K562 (cell line): ENCODE data around the gene PRCD. TPM values are rescaled to one million over a fixed set of nuclear protein-coding genes. Genes with fewer than 3 reads are reported as not detected.

Experiments used
- ATAC-seq: fragments of 200-7000 bp; cut with Tn5 transposase; 3 replicates; pipeline ENCODE4 v1.9.1; 2020; ENCODE audit warnings: moderate library complexity
- BruUV-seq: library from RNA; stranded (reverse); fragments of 400-500 nt; replicated peaks from 2 replicates; lab custom pipeline; 2021; lab: Mats Ljungman, UMichigan
- CTCF ChIA-PET: fragments of 300-600 bp; formaldehyde crosslinking; extraction: SDS; loops from one replicate; lab custom pipeline; 2021; ENCODE audit warnings: low intra/inter-chr PET ratio; lab: Yijun Ruan, JAX
- POLR2A ChIA-PET: fragments of 300-600, 350-650 bp; sonication (Branson Sonifier 250); formaldehyde crosslinking; extraction: SDS; loops from one replicate; lab custom pipeline; 2021; ENCODE audit warnings: antibody characterized with exemption, inconsistent platforms; lab: Yijun Ruan, JAX
- DNase-seq, 4 experiments: peaks; one replicate each; pipeline versions ENCODE4 v3.0.0 to v3.0.0-alpha.2; 2011 to 2018; ENCODE audit warnings: low spot score in 3 of 4, mixed read lengths in 3 of 4; ENCODE audit errors: extremely low read depth in 1 of 4
- FAIRE-seq: peaks from 2 replicates; lab custom pipeline; 2011; peaks lifted over from hg19 to GRCh38; lab: Jason Lieb, UNC
- H2AFZ ChIP-seq: 2 replicates; pipeline ENCODE4 v1.6.0; 2011; ENCODE audit warnings: low read depth, low read length, control low read depth, inconsistent platforms
- H3K27ac ChIP-seq: fragments of 200-600 bp; 3 replicates; pipeline ENCODE4 v1.8.0; 2011; ENCODE audit warnings: low read depth, mild to moderate bottlenecking, control low read depth, inconsistent platforms, low read length, moderate library complexity, mixed read lengths; ENCODE audit errors: extremely low read depth
- H3K27me3 ChIP-seq, 2 experiments: fragments of 300-600 bp in 1 of 2; 2 replicates in 1 of 2; 3 replicates in 1 of 2; pipeline versions ENCODE4 v1.6.0 to v1.8.0; 2011; ENCODE audit warnings: inconsistent platforms in 2 of 2, low read length in 2 of 2, mild to moderate bottlenecking in 1 of 2, mixed read lengths in 1 of 2, moderate library complexity in 1 of 2; ENCODE audit not compliant: control insufficient read depth in 2 of 2, insufficient read depth in 2 of 2
- H3K36me3 ChIP-seq: fragments of 300-600 bp; 3 replicates; pipeline ENCODE4 v1.8.0; 2011; ENCODE audit warnings: mild to moderate bottlenecking, low read length, inconsistent platforms; ENCODE audit not compliant: control insufficient read depth, insufficient read depth
- H3K4me1 ChIP-seq, 2 experiments: fragments of 200-600 bp in 1 of 2; replicated peaks in 1 of 2; 2 replicates in 1 of 2; 3 replicates in 1 of 2; pipeline versions ENCODE4 v1.5.1 to v1.8.0; 2011; ENCODE audit warnings: inconsistent platforms in 2 of 2, low read length in 2 of 2, mild to moderate bottlenecking in 1 of 2, mixed read lengths in 1 of 2, moderate library complexity in 1 of 2; ENCODE audit not compliant: control insufficient read depth in 2 of 2, insufficient read depth in 2 of 2
- H3K4me2 ChIP-seq: 2 replicates; pipeline ENCODE4 v1.6.1; 2011; ENCODE audit warnings: low read length, control low read depth, inconsistent platforms, mixed read lengths; ENCODE audit not compliant: insufficient read depth
- H3K4me3 ChIP-seq: fragments of 200-600 bp; sonication (generic), shearing (Covaris generic); 2 replicates; pipeline ENCODE4 v1.5.1; 2016; ENCODE audit warnings: control low read depth, inconsistent platforms
- H3K79me2 ChIP-seq: fragments of 200-600 bp; 3 replicates; pipeline ENCODE4 v1.8.0; 2011; ENCODE audit warnings: low read length, inconsistent platforms; ENCODE audit not compliant: control insufficient read depth, insufficient read depth
- H3K9ac ChIP-seq, 2 experiments: 2 replicates each; pipeline versions ENCODE4 v1.6.0 to v1.6.1; 2011; ENCODE audit warnings: low read depth in 2 of 2, low read length in 2 of 2, control low read depth in 1 of 2, inconsistent platforms in 1 of 2, mild to moderate bottlenecking in 1 of 2, mixed read lengths in 1 of 2; ENCODE audit not compliant: insufficient read depth in 1 of 2
- H3K9me1 ChIP-seq: one replicate; pipeline ENCODE4 v1.6.0; 2011; ENCODE audit warnings: inconsistent platforms, mild to moderate bottlenecking, low read length, moderate library complexity; ENCODE audit not compliant: control insufficient read depth, insufficient read depth
- H3K9me3 ChIP-seq: replicated peaks from 2 replicates; pipeline ENCODE4 v1.5.1; 2011; ENCODE audit warnings: low read depth, low read length, inconsistent platforms; ENCODE audit not compliant: control insufficient read depth, insufficient read depth
- H4K20me1 ChIP-seq: replicated peaks from 2 replicates; pipeline ENCODE4 v1.6.1; 2011; ENCODE audit warnings: low read length, inconsistent platforms, mixed read lengths; ENCODE audit not compliant: control insufficient read depth, insufficient read depth
- ARID4B ChIP-seq: sonication (generic); formaldehyde crosslinking; IDR thresholded peaks from 2 replicates; pipeline ENCODE4 v1.8.0; 2022; ENCODE audit warnings: mild to moderate bottlenecking, missing genetic modification reagents
- CREB3 ChIP-seq: fragments of 450-650 bp; conservative IDR thresholded peaks from 2 replicates; pipeline ENCODE4 v1.6.1; 2016; ENCODE audit warnings: missing genetic modification characterization, low read depth, mild to moderate bottlenecking, missing compliant biosample characterization, moderate library complexity
- DEAF1 ChIP-seq: fragments of 450-650 bp; formaldehyde crosslinking; IDR thresholded peaks from 2 replicates; pipeline ENCODE4 v1.4.0; 2020; ENCODE audit warnings: mild to moderate bottlenecking, moderate library complexity
- PTTG1 ChIP-seq: fragments of 450-650 bp; IDR thresholded peaks from 2 replicates; pipeline ENCODE4 v1.6.1; 2016; ENCODE audit warnings: low read depth, mild to moderate bottlenecking, missing genetic modification characterization, missing compliant biosample characterization
- SAP30 ChIP-seq: fragments of 200-600 bp; sonication (generic); IDR thresholded peaks from 2 replicates; pipeline ENCODE4 v1.6.1; 2012; ENCODE audit warnings: borderline replicate concordance, low read depth, mild to moderate bottlenecking, moderate library complexity, low read length, control low read depth, inconsistent platforms; ENCODE audit not compliant: insufficient read depth, poor library complexity, severe bottlenecking
- THRA ChIP-seq: fragments of 450-650 bp; IDR thresholded peaks from 2 replicates; pipeline ENCODE4 v1.6.1; 2017; ENCODE audit warnings: mild to moderate bottlenecking, moderate library complexity
- ZNF134 ChIP-seq: fragments of 250-450 bp; sonication (Bioruptor Pico); conservative IDR thresholded peaks from 2 replicates; pipeline ENCODE4 v1.4.0; 2020
- ZNF197 ChIP-seq: fragments of 200-800 bp; sonication (Bioruptor generic); IDR thresholded peaks from 2 replicates; pipeline ENCODE4 v1.6.1; 2016; ENCODE audit warnings: low read depth, missing genetic modification characterization, missing compliant biosample characterization
- ZNF239 ChIP-seq: fragments of 250-450 bp; sonication (Bioruptor Pico); IDR thresholded peaks from 2 replicates; pipeline ENCODE4 v1.4.0; 2020; ENCODE audit warnings: mild to moderate bottlenecking
- ZNF512 ChIP-seq: IDR thresholded peaks from 2 replicates; pipeline ENCODE4 v1.6.1; 2016; ENCODE audit warnings: missing genetic modification characterization, missing compliant biosample characterization
- WGBS: fragments of 100-300 bp; shearing (Covaris generic); methylation state at CpG from one replicate; pipeline ENCODE4 v1.1.6; 2016; ENCODE audit warnings: low coverage, mixed read lengths; ENCODE audit not compliant: insufficient coverage; ENCODE audit errors: missing lambda C conversion rate; 5-methylcytosine and 5-hydroxymethylcytosine counted together
- in situ Hi-C: fragments of 300-500 bp; cut with MboI; formaldehyde crosslinking; loops from 4 replicates; pipeline ENCODE4 v1.15.0; 2018; ENCODE audit warnings: inconsistent platforms, mixed read lengths
- intact Hi-C: fragments of 100-400 bp; cut with micrococcal nuclease; formaldehyde crosslinking; loops from 2 replicates; pipeline ENCODE4 v1.14.2; 2022
- polyA plus RNA-seq, 8 experiments: library from polyadenylated mRNA; depleted of rRNA in 4 of 8; stranded (reverse) in 5 of 8; unstranded in 3 of 8; fragments of >200 nt; fragmentation: Nextera tagmentation in 2 of 8; fragmentation: Illumina TruSeq in 1 of 8; extraction: Ambion mirVana in 2 of 8; extraction: Trizol in 1 of 8; gene quantifications; 2 replicates each; pipeline versions ENCODE4 v1.2.1 to v1.2.3, GENCODE V29; 2011 to 2014; ENCODE audit warnings: inconsistent platforms in 1 of 8, missing spikeins in 1 of 8
- total RNA-seq, 7 experiments: library from RNA; depleted of rRNA in 6 of 7; stranded (reverse); fragments of >200 nt in 6 of 7; fragmentation: Illumina TruSeq in 2 of 7; extraction: Trizol in 2 of 7; gene quantifications; 2 replicates each; pipeline versions ENCODE4 v1.2.1 to v1.2.3, GENCODE V29; 2011 to 2021; ENCODE audit warnings: low replicate concordance in 1 of 7

PRCD gene
- total and polyA plus RNA-seq, 9 of the 15 experiments (the other 6 are each of a cell fraction or from before 2014, with no cell fraction given), result 0.20 to 0.25 (median 0.21) TPM; not detected in 6

GRCh38 chr17:76582660-76583059, 42.8 kb downstream of the PRCD start:
- Histone ChIP-seq H3K4me3 (no peak overlapping the region), H3K27ac (no peak overlapping the region), H3K9ac (no peak overlapping the region), H3K79me2 (no peaks in the 10 kb centered on the region), H3K36me3 (no peaks in the 10 kb centered on the region), H3K9me1 (no peaks in the 10 kb centered on the region), H3K4me1 (peaks cover 14 to 34% of the 10 kb centered on the region in 2 experiments), H3K9me3 (no peaks in the 10 kb centered on the region), H3K27me3 (peaks cover 0 to 6% of the 10 kb centered on the region in 2 experiments; a peak in 2 of 5 replicates), H3K4me2 (no peak overlapping the region), H4K20me1 (no peaks in the 10 kb centered on the region), H2AFZ (no peak overlapping the region)
- no TSS peak for BruUV-seq
- intact Hi-C loops (no loop called here), in situ Hi-C loops (no loop called here)
- FAIRE-seq (no peak), ATAC-seq (no peak), DNase-seq (no peak)
- CTCF ChIA-PET, result interaction anchor here (0.6 kb wide), 1 partner anchor 159 kb away, joined by 5 read pairs; no protein-coding TSS in a partner anchor
- POLR2A ChIA-PET, result interaction anchor here (0.7 to 1.0 kb wide), 2 partner anchors 16 to 19 kb away, joined by 3 to 4 read pairs; no protein-coding TSS in a partner anchor
- 17% methylated on average over 3 of the region's 3 CpGs for WGBS
- TF ChIP-seq ZNF134 (CRISPR knock-in tag), result no peak
- TF ChIP-seq ZNF239 (CRISPR knock-in tag), result no peak
- no peak for TF ChIP-seq ZNF197 (CRISPR knock-in tag)
- no peak for TF ChIP-seq PTTG1
- TF ChIP-seq CREB3 (tag), result no peak
- TF ChIP-seq DEAF1 (CRISPR knock-in tag), result no peak
- no peak for TF ChIP-seq ARID4B
- TF ChIP-seq THRA, result no peak
- TF ChIP-seq SAP30, result no peak
- no peak for TF ChIP-seq ZNF512 (tag)
